Duodenal mucosa (tissue), 2 donors: Measurements from ENCODE around the gene NOTCH1.

ENCODE experiments used
- H3K27ac ChIP-seq: one replicate; pipeline ENCODE4 v1.7.0; 2013; ENCODE audit warnings: low read depth, low read length
- H3K27me3 ChIP-seq, 2 donors: one replicate each; pipeline ENCODE4 v1.7.0; 2013; ENCODE audit warnings: low read length in 2 of 2, control low read depth in 1 of 2; ENCODE audit not compliant: insufficient read depth in 2 of 2, control insufficient read depth in 1 of 2
- H3K36me3 ChIP-seq, 2 donors: one replicate each; pipeline ENCODE4 v1.7.0; 2013; ENCODE audit warnings: low read length in 2 of 2, control low read depth in 1 of 2; ENCODE audit not compliant: insufficient read depth in 2 of 2, control insufficient read depth in 1 of 2
- H3K4me1 ChIP-seq, 2 donors: one replicate each; pipeline ENCODE4 v1.7.0; 2013; ENCODE audit warnings: low read length in 2 of 2, control low read depth in 1 of 2; ENCODE audit not compliant: insufficient read depth in 2 of 2, control insufficient read depth in 1 of 2
- H3K4me3 ChIP-seq, 2 donors: one replicate each; pipeline ENCODE4 v1.7.0; 2013; ENCODE audit warnings: low read length in 2 of 2, low read depth in 1 of 2
- H3K9ac ChIP-seq, 2 donors: one replicate each; pipeline ENCODE4 v1.7.0; 2013; ENCODE audit warnings: low read length in 2 of 2, low read depth in 1 of 2
- H3K9me3 ChIP-seq, 2 donors: one replicate each; pipeline ENCODE4 v1.7.0; 2013; ENCODE audit warnings: low read length in 2 of 2, control low read depth in 1 of 2; ENCODE audit not compliant: control insufficient read depth in 1 of 2

The NOTCH1 gene

DNA sequence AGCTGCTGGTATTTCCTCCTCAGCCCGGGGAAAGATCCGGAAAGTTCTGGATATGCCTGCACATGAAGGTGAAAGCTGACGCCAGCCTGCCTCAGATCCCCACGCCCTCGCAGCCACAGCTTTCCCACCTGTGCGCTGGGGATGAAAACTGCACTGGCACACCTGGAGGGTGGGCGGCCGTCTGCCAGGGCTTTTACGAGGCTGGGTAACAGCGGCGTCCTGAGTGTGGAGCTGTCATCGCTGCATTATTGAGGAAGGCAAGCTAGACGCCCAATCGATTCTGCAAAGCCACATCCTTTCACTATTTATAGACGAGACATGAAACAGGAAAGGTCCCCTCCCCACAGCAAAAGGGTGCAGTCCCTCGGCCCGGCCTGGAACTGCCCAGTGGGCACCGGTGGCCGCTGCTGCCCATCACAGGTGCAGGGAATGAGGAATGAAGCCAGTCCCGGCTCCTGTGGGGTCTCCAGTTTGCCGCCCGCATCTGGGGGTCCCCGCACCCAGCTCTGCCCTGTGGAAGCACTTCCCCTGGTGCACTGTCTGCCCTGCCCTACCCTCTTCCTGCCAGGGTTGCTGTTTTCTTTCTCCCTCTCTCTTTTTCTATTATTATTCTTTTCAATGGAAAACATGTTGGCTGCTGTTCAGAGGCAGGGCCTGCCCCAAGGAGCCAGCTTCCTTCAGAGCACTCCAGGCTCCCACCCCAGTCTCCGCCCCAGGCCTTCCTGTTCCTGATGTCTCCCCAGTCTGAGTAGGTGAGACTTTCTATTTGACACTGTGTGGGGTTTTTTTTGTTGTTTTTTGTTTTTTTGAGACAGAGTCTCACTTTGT lies 7.0 kb downstream of the NOTCH1 start:
- peak overlapping the region; percentile 89 for H3K27ac ChIP-seq
- no peaks in the 10 kb centered on the region for H3K9me3 ChIP-seq
- no peaks in the 10 kb centered on the region for H3K27me3 ChIP-seq
- peak overlapping the region; percentile 28 to 40 for H3K4me3 ChIP-seq
- peaks cover 50 to 84% of the 10 kb centered on the region in 2 donors for H3K4me1 ChIP-seq
- H3K36me3 ChIP-seq = peaks cover 0 to 31% of the 10 kb centered on the region in 2 donors
- H3K9ac ChIP-seq = peak overlapping the region; percentile 32 to 71

DNA sequence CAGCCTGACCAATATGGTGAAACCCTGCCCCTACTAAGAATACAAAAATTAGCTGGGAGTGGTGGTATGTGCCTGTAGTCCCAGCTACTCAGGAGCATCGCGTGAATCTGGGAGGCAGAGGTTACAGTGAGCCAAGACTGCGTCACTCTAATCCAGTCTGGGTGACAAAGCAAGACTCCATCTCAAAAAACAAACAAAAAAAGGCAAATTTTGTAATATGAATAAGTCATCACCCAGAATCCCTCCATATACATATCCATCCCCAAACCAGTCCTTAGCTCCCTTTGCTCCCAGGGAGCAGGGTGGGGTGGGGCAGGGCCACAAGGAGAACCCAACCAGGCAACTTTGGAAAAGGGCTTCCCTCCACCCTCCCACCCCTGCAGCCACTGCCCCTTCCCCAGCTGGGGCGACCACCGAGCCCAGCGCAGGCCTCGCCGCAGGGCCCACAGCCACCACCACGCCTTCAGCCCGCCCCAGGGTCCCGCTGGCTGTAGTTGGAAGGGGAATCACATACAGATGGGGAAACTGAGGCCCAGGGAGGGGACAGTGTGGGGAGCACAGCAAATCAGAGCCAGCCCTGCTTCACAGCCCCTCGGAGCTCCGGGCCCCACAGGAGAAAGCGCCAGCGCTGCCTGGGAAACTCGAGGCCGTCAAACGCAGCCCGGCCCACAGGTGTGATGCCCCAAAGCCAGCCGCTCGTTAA lies 7.8 kb downstream of the NOTCH1 start:
- Histone ChIP-seq H3K4me3 (peak overlapping the region; percentile 19 to 28), H3K9ac (peak overlapping the region in 1 of 2 donors; percentile 32), H3K9me3 (no peaks in the 10 kb centered on the region), H3K36me3 (peaks cover 0 to 28% of the 10 kb centered on the region in 2 donors), H3K27me3 (no peaks in the 10 kb centered on the region), H3K4me1 (peaks cover 50 to 83% of the 10 kb centered on the region in 2 donors), H3K27ac (no peak overlapping the region)

DNA sequence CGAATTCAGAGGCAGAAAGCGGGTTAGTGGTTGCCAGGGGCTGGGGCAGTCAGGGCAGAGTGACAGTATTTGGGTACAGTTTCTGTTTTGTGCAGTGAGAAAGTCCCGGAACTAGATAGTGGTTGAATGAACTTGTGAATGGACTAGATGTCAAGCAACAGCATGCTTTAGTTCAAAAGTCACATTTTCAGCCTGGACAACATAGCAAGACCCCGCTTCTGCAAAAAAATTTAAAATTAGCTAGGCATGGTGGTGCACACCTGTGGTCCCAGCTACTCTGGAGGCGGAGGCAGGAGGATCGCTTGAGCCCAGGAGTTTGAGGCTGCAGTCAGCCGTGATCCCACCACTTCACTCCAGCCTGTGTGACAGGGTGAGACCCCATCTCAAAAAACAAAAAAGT lies 8.4 kb downstream of the NOTCH1 start:
- Histone ChIP-seq H3K27me3 (no peaks in the 10 kb centered on the region), H3K9ac (no peak overlapping the region), H3K36me3 (peaks cover 0 to 28% of the 10 kb centered on the region in 2 donors), H3K4me3 (no peak overlapping the region), H3K9me3 (no peaks in the 10 kb centered on the region), H3K4me1 (peaks cover 53 to 84% of the 10 kb centered on the region in 2 donors), H3K27ac (no peak overlapping the region)

DNA sequence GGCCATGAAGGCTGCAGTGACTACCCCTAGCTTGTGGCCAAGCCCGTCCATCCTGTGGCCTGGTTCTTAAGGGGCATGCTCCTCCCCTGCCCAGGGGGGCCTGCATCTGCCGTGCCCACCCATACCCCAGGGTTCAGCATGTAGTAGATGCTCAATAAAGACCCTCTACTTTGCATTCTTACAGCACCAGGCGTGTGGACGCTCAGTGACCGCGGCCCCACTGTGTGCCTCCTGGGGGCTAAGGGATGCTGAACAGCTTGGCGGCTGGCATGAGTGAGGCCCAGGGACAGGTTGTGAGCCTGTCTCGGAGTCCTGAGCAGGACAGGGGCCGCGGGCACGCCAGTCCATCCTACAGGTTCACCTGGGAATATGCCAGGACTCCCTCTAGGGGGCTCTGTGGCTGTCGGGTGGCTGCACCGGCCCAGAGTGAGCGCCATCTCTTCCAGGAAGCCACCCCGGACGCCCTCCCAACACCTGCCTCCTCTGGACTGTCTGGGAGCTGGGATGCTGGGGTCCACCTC lies 9.1 kb downstream of the NOTCH1 start:
- Histone ChIP-seq H3K27me3 (no peaks in the 10 kb centered on the region), H3K4me1 (peaks cover 59 to 85% of the 10 kb centered on the region in 2 donors), H3K27ac (no peak overlapping the region), H3K36me3 (peaks cover 0 to 25% of the 10 kb centered on the region in 2 donors), H3K9me3 (no peaks in the 10 kb centered on the region), H3K4me3 (no peak overlapping the region), H3K9ac (no peak overlapping the region)

DNA sequence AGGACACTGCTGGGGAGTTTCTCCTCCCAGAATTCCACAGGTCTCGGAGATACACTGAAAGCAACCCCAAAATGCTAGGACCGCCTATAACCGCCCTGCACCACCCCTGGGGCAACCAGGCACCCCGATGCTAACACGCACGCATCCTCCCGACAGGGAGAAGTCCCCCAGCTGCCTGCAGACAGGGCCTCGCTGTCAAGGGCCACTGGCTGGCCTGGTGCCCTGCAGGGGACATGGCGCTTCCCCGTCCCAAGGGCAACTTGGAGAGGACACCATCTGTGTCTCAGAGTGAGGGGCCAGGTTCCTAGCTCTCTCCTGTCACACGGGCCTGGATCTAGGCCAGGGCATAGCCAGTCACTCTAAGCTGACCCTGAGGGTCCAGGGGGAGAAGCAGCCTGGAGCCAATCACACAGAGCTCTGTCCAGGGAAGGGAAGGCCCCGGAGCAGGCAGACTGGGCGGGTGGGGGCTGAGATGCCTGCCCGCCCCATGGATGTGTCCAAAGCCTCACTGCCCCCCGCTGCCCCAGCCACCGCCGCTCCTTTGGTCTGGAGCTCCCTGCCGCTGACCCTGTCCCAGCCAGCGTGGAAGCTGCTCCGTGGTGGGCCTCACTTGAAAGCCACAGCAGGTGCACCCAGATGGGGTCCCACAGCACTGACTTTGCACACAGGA lies 9.7 kb downstream of the NOTCH1 start:
- Histone ChIP-seq H3K9me3 (no peaks in the 10 kb centered on the region), H3K36me3 (peaks cover 0 to 19% of the 10 kb centered on the region in 2 donors), H3K27ac (no peak overlapping the region), H3K4me1 (peaks cover 64 to 85% of the 10 kb centered on the region in 2 donors), H3K9ac (no peak overlapping the region), H3K27me3 (no peaks in the 10 kb centered on the region), H3K4me3 (no peak overlapping the region)

DNA sequence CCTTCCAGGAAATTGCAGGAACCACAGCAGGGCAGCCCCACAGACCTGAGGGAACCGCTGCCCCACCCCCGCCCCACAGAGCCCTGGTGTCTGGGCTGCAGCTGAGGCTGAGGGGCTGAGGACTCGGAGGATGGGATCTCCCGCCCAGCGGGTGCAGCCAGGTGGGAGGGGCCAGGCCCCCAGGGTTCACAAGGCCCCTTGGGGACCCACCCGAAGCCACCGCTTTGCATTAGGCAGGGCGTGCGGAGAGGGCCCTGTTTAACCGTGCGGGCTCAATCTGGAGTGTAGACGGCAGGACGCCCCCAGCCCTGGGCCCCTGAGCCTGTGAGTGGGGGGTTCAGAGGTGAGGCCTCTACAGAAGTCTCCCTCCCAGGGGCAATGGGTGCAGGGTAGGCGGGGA lies 10.8 kb downstream of the NOTCH1 start:
- Histone ChIP-seq H3K4me3 (no peak overlapping the region), H3K9ac (no peak overlapping the region), H3K4me1 (peaks cover 64 to 85% of the 10 kb centered on the region in 2 donors), H3K27ac (no peak overlapping the region), H3K36me3 (peaks cover 0 to 13% of the 10 kb centered on the region in 2 donors), H3K27me3 (no peaks in the 10 kb centered on the region), H3K9me3 (no peaks in the 10 kb centered on the region)

DNA sequence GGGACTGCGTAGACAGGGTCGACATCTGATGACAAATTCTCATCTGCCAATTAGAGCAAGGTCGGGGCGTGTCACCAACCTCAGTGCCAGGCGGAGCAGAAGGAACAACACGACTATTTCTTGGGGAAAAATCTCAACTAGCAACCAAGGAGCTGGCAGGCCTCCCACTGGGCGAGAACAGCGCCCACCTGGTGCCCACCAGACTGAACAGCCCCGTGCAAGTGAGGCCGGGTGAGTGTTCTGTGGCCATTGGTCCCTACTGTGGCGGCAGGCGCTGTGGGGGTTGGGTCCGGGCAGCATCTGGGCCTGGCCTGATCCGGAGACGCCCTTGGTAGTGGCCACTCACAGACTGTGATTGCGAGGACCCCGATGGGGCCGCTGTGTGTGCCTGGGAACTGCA lies 11.5 kb downstream of the NOTCH1 start:
- no peak overlapping the region for H3K27ac ChIP-seq
- no peaks in the 10 kb centered on the region for H3K27me3 ChIP-seq
- no peaks in the 10 kb centered on the region for H3K9me3 ChIP-seq
- peaks cover 0 to 13% of the 10 kb centered on the region in 2 donors for H3K36me3 ChIP-seq
- peak overlapping the region in 1 of 2 donors; percentile 25 for H3K9ac ChIP-seq
- H3K4me3 ChIP-seq = no peak overlapping the region
- H3K4me1 ChIP-seq = peaks cover 57 to 83% of the 10 kb centered on the region in 2 donors

DNA sequence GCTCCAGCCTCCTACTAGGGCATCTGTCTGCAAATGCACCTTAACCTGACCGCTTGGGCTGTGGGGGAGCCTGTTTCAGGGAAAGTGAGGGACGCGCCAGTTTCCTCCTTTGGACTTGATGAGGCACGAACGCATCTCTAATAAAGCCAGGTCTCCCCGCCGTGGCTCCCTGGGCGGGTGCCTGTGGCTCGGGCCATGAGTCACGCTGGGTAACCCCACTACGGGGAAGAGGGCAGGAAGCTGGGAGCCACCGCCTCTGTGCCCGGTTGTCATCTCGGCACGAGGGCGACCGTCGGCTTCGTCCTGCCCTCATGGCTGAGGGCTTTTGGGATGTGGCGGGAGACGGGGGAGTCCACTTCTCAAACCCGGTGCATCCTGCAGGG lies 12.1 kb downstream of the NOTCH1 start:
- no peaks in the 10 kb centered on the region for H3K27me3 ChIP-seq
- peaks cover 0 to 13% of the 10 kb centered on the region in 2 donors for H3K36me3 ChIP-seq
- H3K4me1 ChIP-seq = peaks cover 55 to 83% of the 10 kb centered on the region in 2 donors
- H3K9me3 ChIP-seq = no peaks in the 10 kb centered on the region
- no peak overlapping the region for H3K27ac ChIP-seq
- H3K4me3 ChIP-seq = no peak overlapping the region
- peak overlapping the region in 1 of 2 donors; percentile 23 for H3K9ac ChIP-seq

DNA sequence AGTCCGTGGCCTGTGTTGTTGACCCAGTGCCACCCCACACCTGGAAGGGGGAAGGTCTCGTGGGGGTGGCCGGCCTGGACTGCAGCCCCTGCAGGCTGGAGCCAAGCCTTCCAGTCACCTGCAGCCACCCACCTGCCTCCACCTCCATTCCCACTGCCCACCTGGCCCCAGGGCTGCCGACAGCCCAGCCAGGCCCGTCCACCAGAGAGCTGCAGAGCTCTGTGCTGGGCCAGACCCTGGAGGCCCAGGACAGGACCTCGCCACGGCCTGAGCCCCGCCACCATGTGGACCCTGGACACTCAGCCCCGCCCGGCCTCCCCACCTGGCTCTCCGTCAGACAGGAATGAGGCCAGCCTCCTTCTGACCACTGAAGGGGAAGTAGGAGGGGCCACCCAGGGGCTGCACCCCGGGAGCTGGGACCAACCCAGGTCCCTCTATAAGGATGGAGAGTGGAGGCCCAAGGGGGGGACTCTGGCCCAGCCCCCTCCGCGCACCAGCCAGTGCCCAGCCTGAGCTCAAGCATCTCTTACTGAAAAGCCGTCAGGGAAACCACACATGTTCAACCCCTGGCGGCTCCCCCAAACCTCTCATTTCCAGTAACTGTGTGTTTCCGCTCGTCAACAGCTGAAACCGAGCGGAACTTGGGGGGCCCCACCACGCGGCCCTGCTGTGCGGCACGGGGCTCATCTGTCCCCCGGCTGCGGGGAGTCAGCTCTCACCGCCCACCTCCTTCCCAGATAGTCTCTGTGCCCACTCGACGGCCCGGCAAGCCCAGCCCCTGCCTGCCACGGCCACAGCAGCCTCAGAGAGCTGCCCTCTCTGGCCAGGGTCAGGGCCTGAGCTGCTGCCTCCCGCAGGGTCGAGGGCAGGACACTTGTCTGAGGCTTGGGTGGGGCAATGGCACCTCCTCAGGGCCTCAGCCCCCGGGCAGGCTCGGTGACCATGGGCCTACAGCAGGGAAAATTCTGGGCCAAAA lies 12.8 kb downstream of the NOTCH1 start:
- H3K4me1 ChIP-seq = peaks cover 58 to 81% of the 10 kb centered on the region in 2 donors
- H3K27ac ChIP-seq = peak overlapping the region; percentile 20
- H3K9ac ChIP-seq = peak overlapping the region in 1 of 2 donors; percentile 23
- H3K9me3 ChIP-seq = no peaks in the 10 kb centered on the region
- no peaks in the 10 kb centered on the region for H3K27me3 ChIP-seq
- H3K4me3 ChIP-seq = peak overlapping the region in 1 of 2 donors; percentile 40
- H3K36me3 ChIP-seq = peaks cover 0 to 13% of the 10 kb centered on the region in 2 donors
